HCT116 (cell line): Measurements from ENCODE around the gene TMA16. TPM values are rescaled to one million over a fixed set of nuclear protein-coding genes. Genes with fewer than 3 reads are reported as not detected.

Source experiments
- ATAC-seq: fragments of 200-7000 bp; cut with Tn5 transposase; 2 replicates; pipeline ENCODE4 v1.9.1; 2020; ENCODE audit warnings: mild to moderate bottlenecking, moderate library complexity
- BruUV-seq: library from RNA; stranded (reverse); fragments of 400-500 nt; replicated peaks from 2 replicates; lab custom pipeline; 2021; lab: Mats Ljungman, UMichigan
- CTCF ChIA-PET: fragments of 300-600 bp; sonication (Branson Sonifier 250); formaldehyde crosslinking; loops from one replicate; lab custom pipeline; 2021; ENCODE audit warnings: antibody characterized with exemption; lab: Charles Lee
- POLR2A ChIA-PET: fragments of 300-600, 350-600 bp; sonication (Branson Sonifier 250); formaldehyde crosslinking; loops from one replicate; lab custom pipeline; 2021; ENCODE audit warnings: antibody characterized with exemption; lab: Charles Lee
- RAD21 ChIA-PET, 2 experiments: fragments of 300-600 bp; sonication (Branson Sonifier 250); formaldehyde crosslinking; loops; one replicate each; lab custom pipeline; 2023; ENCODE audit warnings: low total read pairs in 2 of 2; ENCODE audit not compliant: uncharacterized antibody in 2 of 2, unreplicated experiment in 2 of 2, low non-redundant PET in 1 of 2; lab: Charles Lee
- DNase-seq: peaks from one replicate; pipeline ENCODE4 v3.0.0-alpha.2; 2010; ENCODE audit warnings: low read depth, low spot score
- H2AFZ ChIP-seq: fragments of 200-600 bp; shearing (Covaris generic), sonication (generic); 2 replicates; pipeline ENCODE4 v1.6.1; 2017; ENCODE audit warnings: low read depth, mixed run types, mixed read lengths, antibody characterized with exemption, low read length; ENCODE audit not compliant: poor library complexity, severe bottlenecking
- H3K27ac ChIP-seq: 2 replicates; pipeline ENCODE4 v1.5.1; 2012; ENCODE audit warnings: low read depth, low read length
- H3K27me3 ChIP-seq: fragments of 200-600 bp; sonication (generic); 2 replicates; pipeline ENCODE4 v1.6.1; 2016; ENCODE audit warnings: mixed run types, low read length, mixed read lengths; ENCODE audit not compliant: insufficient read depth
- H3K36me3 ChIP-seq, 2 experiments: fragments of 200-500 bp in 1 of 2; fragments of 200-600 bp in 1 of 2; sonication (Bioruptor generic) in 1 of 2; sonication (generic) in 1 of 2; 2 replicates each; pipeline versions ENCODE4 v1.5.1 to v1.6.1; 2014 to 2016; ENCODE audit warnings: low read length in 2 of 2, inconsistent platforms in 1 of 2, mixed read lengths in 1 of 2, mixed run types in 1 of 2; ENCODE audit not compliant: insufficient read depth in 2 of 2, control insufficient read depth in 1 of 2
- H3K4me1 ChIP-seq, 2 experiments: fragments of 200-600 bp in 1 of 2; sonication (generic) in 1 of 2; 2 replicates each; pipeline versions ENCODE4 v1.5.1 to v1.6.1; 2012 to 2017; ENCODE audit warnings: low read length in 2 of 2, inconsistent platforms in 1 of 2, mild to moderate bottlenecking in 1 of 2, mixed read lengths in 1 of 2, mixed run types in 1 of 2, moderate library complexity in 1 of 2; ENCODE audit not compliant: insufficient read depth in 2 of 2, control insufficient read depth in 1 of 2
- H3K4me2 ChIP-seq: fragments of 200-600 bp; sonication (generic); 2 replicates; pipeline ENCODE4 v1.6.1; 2017; ENCODE audit warnings: mixed run types, low read length, mixed read lengths
- H3K4me3 ChIP-seq, 2 experiments: fragments of 200-600 bp in 1 of 2; sonication (generic) in 1 of 2; replicated peaks in 1 of 2; 2 replicates each; pipeline ENCODE4 v1.5.1; 2011 to 2016; ENCODE audit warnings: low read length in 2 of 2, control low read depth in 1 of 2, low read depth in 1 of 2, mild to moderate bottlenecking in 1 of 2, mixed read lengths in 1 of 2, mixed run types in 1 of 2
- H3K79me2 ChIP-seq: fragments of 200-600 bp; sonication (generic); 2 replicates; pipeline ENCODE4 v1.6.1; 2017; ENCODE audit warnings: mild to moderate bottlenecking, mixed run types, low read length, moderate library complexity, mixed read lengths; ENCODE audit not compliant: insufficient read depth
- H3K9ac ChIP-seq: fragments of 200-600 bp; sonication (generic); 2 replicates; pipeline ENCODE4 v1.6.1; 2016; ENCODE audit warnings: low read length, mixed read lengths
- H3K9me2 ChIP-seq: fragments of 200-600 bp; sonication (generic), shearing (Covaris generic); 2 replicates; pipeline ENCODE4 v1.6.1; 2017; ENCODE audit warnings: mixed run types, mild to moderate bottlenecking, moderate library complexity; ENCODE audit not compliant: insufficient read depth
- H3K9me3 ChIP-seq, 2 experiments: fragments of 200-500 bp in 1 of 2; fragments of 200-600 bp in 1 of 2; sonication (Bioruptor generic) in 1 of 2; sonication (generic) in 1 of 2; 2 replicates each; pipeline ENCODE4 v1.6.1; 2014 to 2017; ENCODE audit warnings: low read length in 2 of 2, mixed read lengths in 2 of 2, inconsistent platforms in 1 of 2, low read depth in 1 of 2, mild to moderate bottlenecking in 1 of 2, mixed run types in 1 of 2, moderate library complexity in 1 of 2; ENCODE audit not compliant: control insufficient read depth in 1 of 2, insufficient read depth in 1 of 2
- H4K20me1 ChIP-seq: fragments of 200-600 bp; sonication (generic), shearing (Covaris generic); 2 replicates; pipeline ENCODE4 v1.6.1; 2017; ENCODE audit warnings: mixed run types, mild to moderate bottlenecking, moderate library complexity; ENCODE audit not compliant: insufficient read depth
- CEBPB ChIP-seq: IDR thresholded peaks from 2 replicates; pipeline ENCODE4 v1.6.1; 2012; ENCODE audit warnings: low read depth
- EGR1 ChIP-seq: IDR thresholded peaks from 2 replicates; pipeline ENCODE4 v1.6.1; 2012; ENCODE audit warnings: low read depth
- ELF1 ChIP-seq: IDR thresholded peaks from 2 replicates; pipeline ENCODE4 v1.6.1; 2012; ENCODE audit warnings: low read depth, borderline replicate concordance
- EZH2 ChIP-seq: fragments of 200-600 bp; sonication (generic); IDR thresholded peaks from 2 replicates; pipeline ENCODE4 v1.6.1; 2017; ENCODE audit warnings: antibody characterized with exemption, mixed run types
- EZH2phosphoT487 ChIP-seq: fragments of 200-600 bp; IDR thresholded peaks from 2 replicates; pipeline ENCODE4 v1.6.1; 2018; ENCODE audit warnings: antibody characterized with exemption, borderline replicate concordance
- FOSL1 ChIP-seq: IDR thresholded peaks from 2 replicates; pipeline ENCODE4 v1.6.1; 2012; ENCODE audit warnings: low read depth
- JUND ChIP-seq: IDR thresholded peaks from 2 replicates; pipeline ENCODE4 v1.6.1; 2012
- MAX ChIP-seq: IDR thresholded peaks from 2 replicates; pipeline ENCODE4 v1.6.1; 2012
- POLR2A ChIP-seq: IDR thresholded peaks from 2 replicates; pipeline ENCODE4 v1.7.0; 2011; ENCODE audit warnings: borderline replicate concordance; ENCODE audit not compliant: insufficient read depth, insufficient read length; ENCODE audit errors: extremely low read depth
- POLR2AphosphoS5 ChIP-seq: IDR thresholded peaks from 2 replicates; pipeline ENCODE4 v1.6.1; 2011; ENCODE audit warnings: mild to moderate bottlenecking, low read depth, low read length, moderate library complexity
- REST ChIP-seq: IDR thresholded peaks from 2 replicates; pipeline ENCODE4 v1.6.1; 2012; ENCODE audit warnings: low read depth
- SRF ChIP-seq: IDR thresholded peaks from 2 replicates; pipeline ENCODE4 v1.6.1; 2012; ENCODE audit warnings: low read depth
- YY1 ChIP-seq: IDR thresholded peaks from 2 replicates; pipeline ENCODE4 v1.6.1; 2011; ENCODE audit warnings: low read length, low read depth, moderate library complexity, mild to moderate bottlenecking; ENCODE audit not compliant: insufficient replicate concordance; ENCODE audit errors: extremely low read depth
- ZBTB33 ChIP-seq: IDR thresholded peaks from 2 replicates; pipeline ENCODE4 v1.6.1; 2011; ENCODE audit warnings: mild to moderate bottlenecking, low read length, moderate library complexity; ENCODE audit not compliant: insufficient replicate concordance; ENCODE audit errors: extremely low read depth
- ZFX ChIP-seq: fragments of 450-650 bp; IDR thresholded peaks from 2 replicates; pipeline ENCODE4 v1.6.1; 2017
- intact Hi-C: fragments of 100-400 bp; cut with micrococcal nuclease; formaldehyde crosslinking; loops from 2 replicates; pipeline ENCODE4 v1.10.0; 2022
- total RNA-seq: library from RNA; stranded (reverse); gene quantifications from one replicate; pipeline ENCODE4 v1.2.1, GENCODE V29; 2021; ENCODE audit not compliant: unreplicated experiment

The TMA16 gene
- total RNA-seq, 1 experiment from 2014 or later: 52.7 TPM

GRCh38 chr4:163467082-163467770, 27.3 kb upstream of the TMA16 start:
- CTCF ChIA-PET: no interaction called here
- no peak for ATAC-seq
- intact Hi-C loops: no loop called here
- no peak overlapping the region for H3K9ac ChIP-seq
- no peak overlapping the region for H3K27ac ChIP-seq
- H3K9me3 ChIP-seq: no peaks in the 10 kb centered on the region
- H3K9me2 ChIP-seq: no peaks in the 10 kb centered on the region; the same call in 1 of the 2 replicates
- BruUV-seq: no TSS peak
- 0 out of 2 replicates have a peak, but pooled peaks have one; percentile 36 for TF ChIP-seq CEBPB
- TF ChIP-seq EGR1: no peak
- no peak overlapping the region for H3K4me3 ChIP-seq
- H4K20me1 ChIP-seq: no peaks in the 10 kb centered on the region
- DNase-seq: no peak
- H3K36me3 ChIP-seq: no peaks in the 10 kb centered on the region
- no peaks in the 10 kb centered on the region for H3K79me2 ChIP-seq
- H2AFZ ChIP-seq: no peak overlapping the region
- RAD21 ChIA-PET: no interaction called here
- no peaks in the 10 kb centered on the region for H3K27me3 ChIP-seq
- no peak overlapping the region for H3K4me2 ChIP-seq
- POLR2A ChIA-PET: no interaction called here
- no peaks in the 10 kb centered on the region for H3K4me1 ChIP-seq

GRCh38 chr4:163470391-163470790, 24.1 kb upstream of the TMA16 start:
- H3K9me3 ChIP-seq: no peaks in the 10 kb centered on the region
- no peak overlapping the region for H2AFZ ChIP-seq
- H4K20me1 ChIP-seq: no peaks in the 10 kb centered on the region
- no peaks in the 10 kb centered on the region for H3K4me1 ChIP-seq
- H3K4me3 ChIP-seq: no peak overlapping the region
- H3K4me2 ChIP-seq: no peak overlapping the region
- no TSS peak for BruUV-seq
- POLR2A ChIA-PET: no interaction called here
- no peaks in the 10 kb centered on the region for H3K36me3 ChIP-seq
- H3K79me2 ChIP-seq: no peaks in the 10 kb centered on the region
- no peak overlapping the region for H3K27ac ChIP-seq
- H3K9ac ChIP-seq: no peak overlapping the region
- RAD21 ChIA-PET: no interaction called here
- intact Hi-C loops: no loop called here
- no peaks in the 10 kb centered on the region for H3K27me3 ChIP-seq
- CTCF ChIA-PET: no interaction called here
- ATAC-seq: no peak
- no peak for DNase-seq
- no peaks in the 10 kb centered on the region; the same call in 1 of the 2 replicates for H3K9me2 ChIP-seq
- TF ChIP-seq ZBTB33 (no peak), POLR2A (no peak), MAX (no peak), EZH2phosphoT487 (no peak), ELF1 (no peak), SRF (no peak), YY1 (no peak), REST (no peak), ZFX (no peak), EZH2 (no peak), EGR1 (no peak), JUND (no peak), FOSL1 (no peak), POLR2AphosphoS5 (no peak)
